Mesothelial cell of epicardium (in vitro differentiated cells): ENCODE results near the gene TRIM67. TPM values are rescaled to one million over a fixed set of nuclear protein-coding genes. Genes with fewer than 3 reads are reported as not detected.

Source experiments
- total RNA-seq: library from RNA; stranded (reverse); gene quantifications from 3 replicates; pipeline ENCODE4 v1.2.1, GENCODE V29; 2021

TRIM67 gene
- total RNA-seq, 1 donor from 2014 or later: 0.09 TPM

Other genes with a start within 250 kb of the TRIM67 start
- 15.5 to 16.2 TPM (median 15.6 TPM) in 3 replicates for gene TTC13, start 183.2 kb upstream of the TRIM67 start, total RNA-seq
- gene ARV1, start 183.0 kb upstream of the TRIM67 start, total RNA-seq: 10.2 to 11.0 TPM (median 10.6 TPM) in 3 replicates
- 11.8 to 14.6 TPM (median 14.2 TPM) in 3 replicates for gene FAM89A, start 121.8 kb upstream of the TRIM67 start, total RNA-seq
- gene GNPAT, start 79.2 kb downstream of the TRIM67 start, total RNA-seq: 33.4 to 36.3 TPM (median 34.0 TPM) in 3 replicates
- gene EXOC8, start 175.8 kb downstream of the TRIM67 start, total RNA-seq: 9.9 to 10.3 TPM (median 10.0 TPM) in 3 replicates
- gene SPRTN, start 176.2 kb downstream of the TRIM67 start, total RNA-seq: 12.0 to 15.4 TPM (median 12.3 TPM) in 3 replicates